DND-41 (cell line): ENCODE measurements around the gene DEK.
"Not testable (repeated sequence)": the region's sequence is repeated elsewhere in the genome, so short reads cannot be mapped to it uniquely, and the experiment has no call there.

Experiments used
- ATAC-seq: fragments of 200-7000 bp; cut with Tn5 transposase; 3 replicates; pipeline ENCODE4 v1.9.1; 2021; ENCODE audit warnings: low read depth; ENCODE audit not compliant: insufficient read depth
- DNase-seq: peaks from one replicate; pipeline ENCODE4 v3.0.0-alpha.2; 2020
- H2AFZ ChIP-seq: 2 replicates; pipeline ENCODE4 v1.6.0; 2012; ENCODE audit warnings: low read depth, low read length
- H3K27ac ChIP-seq: 2 replicates; pipeline ENCODE4 v1.5.1; 2012; ENCODE audit warnings: low read length, inconsistent platforms
- H3K27me3 ChIP-seq: fragments of 200-600 bp; sonication (generic); 2 replicates; pipeline ENCODE4 v1.6.0; 2012; ENCODE audit warnings: low read length, mild to moderate bottlenecking, inconsistent platforms; ENCODE audit not compliant: insufficient read depth, poor library complexity
- H3K36me3 ChIP-seq: 2 replicates; pipeline ENCODE4 v1.5.1; 2012; ENCODE audit warnings: low read length, inconsistent platforms; ENCODE audit not compliant: insufficient read depth
- H3K4me1 ChIP-seq: 2 replicates; pipeline ENCODE4 v1.5.1; 2012; ENCODE audit warnings: mild to moderate bottlenecking, low read length; ENCODE audit not compliant: insufficient read depth
- H3K4me2 ChIP-seq: 2 replicates; pipeline ENCODE4 v1.6.0; 2012; ENCODE audit warnings: mild to moderate bottlenecking, moderate library complexity, low read length, inconsistent platforms; ENCODE audit not compliant: insufficient read depth
- H3K4me3 ChIP-seq, 2 experiments: fragments of 200-600 bp in 1 of 2; shearing (Covaris generic) in 1 of 2; 2 replicates each; pipeline ENCODE4 v1.5.1; 2012 to 2016; ENCODE audit warnings: inconsistent platforms in 2 of 2, low read length in 2 of 2, mild to moderate bottlenecking in 2 of 2, low read depth in 1 of 2, moderate library complexity in 1 of 2
- H3K79me2 ChIP-seq: 2 replicates; pipeline ENCODE4 v1.6.0; 2012; ENCODE audit warnings: low read length, inconsistent platforms; ENCODE audit not compliant: insufficient read depth
- H3K9ac ChIP-seq: 2 replicates; pipeline ENCODE4 v1.6.0; 2012; ENCODE audit warnings: low read depth, mild to moderate bottlenecking, inconsistent platforms, low read length, moderate library complexity
- H3K9me3 ChIP-seq: 2 replicates; pipeline ENCODE4 v1.5.1; 2012; ENCODE audit warnings: low read length, moderate library complexity, mild to moderate bottlenecking, inconsistent platforms; ENCODE audit not compliant: insufficient read depth, severe bottlenecking
- H4K20me1 ChIP-seq: 2 replicates; pipeline ENCODE4 v1.6.0; 2012; ENCODE audit warnings: low read length; ENCODE audit not compliant: insufficient read depth
- EZH2 ChIP-seq: IDR thresholded peaks from 3 replicates; pipeline ENCODE4 v1.6.1; 2012; ENCODE audit warnings: borderline replicate concordance, low read depth, mild to moderate bottlenecking, moderate library complexity, low read length, inconsistent platforms; ENCODE audit not compliant: severe bottlenecking
- TF ChIP-seq, protein P1 (sequence below): IDR thresholded peaks from 2 replicates; pipeline ENCODE4 v1.5.1; 2012; ENCODE audit warnings: borderline replicate concordance, low read length, moderate library complexity, mild to moderate bottlenecking; ENCODE audit not compliant: poor library complexity, severe bottlenecking; ENCODE audit errors: extremely low read depth

Gene DEK

GRCh38 chr6:18264219-18264922 lies at the start of gene DEK:
Gene DEK (minus strand): TSS chr6:18264530. CDS start chr6:18263987, 543 bp downstream.
- Histone ChIP-seq H3K4me3 (peak within 1 kb of the TSS; percentile 47 to 69), H3K9ac (peak within 1 kb of the TSS; percentile 90), H3K27me3 (no peaks in the 10 kb centered on the region), H4K20me1 (peaks cover 40% of the 10 kb centered on the region), H3K36me3 (peaks cover 48% of the 10 kb centered on the region), H3K27ac (peak within 1 kb of the TSS; percentile 94), H3K79me2 (peaks cover 64% of the 10 kb centered on the region), H2AFZ (peak within 1 kb of the TSS; percentile 85), H3K4me2 (peak within 1 kb of the TSS; percentile 73), H3K9me3 (peaks cover 11% of the 10 kb centered on the region), H3K4me1 (peaks cover 64% of the 10 kb centered on the region)
- TF ChIP-seq, protein P1, sequence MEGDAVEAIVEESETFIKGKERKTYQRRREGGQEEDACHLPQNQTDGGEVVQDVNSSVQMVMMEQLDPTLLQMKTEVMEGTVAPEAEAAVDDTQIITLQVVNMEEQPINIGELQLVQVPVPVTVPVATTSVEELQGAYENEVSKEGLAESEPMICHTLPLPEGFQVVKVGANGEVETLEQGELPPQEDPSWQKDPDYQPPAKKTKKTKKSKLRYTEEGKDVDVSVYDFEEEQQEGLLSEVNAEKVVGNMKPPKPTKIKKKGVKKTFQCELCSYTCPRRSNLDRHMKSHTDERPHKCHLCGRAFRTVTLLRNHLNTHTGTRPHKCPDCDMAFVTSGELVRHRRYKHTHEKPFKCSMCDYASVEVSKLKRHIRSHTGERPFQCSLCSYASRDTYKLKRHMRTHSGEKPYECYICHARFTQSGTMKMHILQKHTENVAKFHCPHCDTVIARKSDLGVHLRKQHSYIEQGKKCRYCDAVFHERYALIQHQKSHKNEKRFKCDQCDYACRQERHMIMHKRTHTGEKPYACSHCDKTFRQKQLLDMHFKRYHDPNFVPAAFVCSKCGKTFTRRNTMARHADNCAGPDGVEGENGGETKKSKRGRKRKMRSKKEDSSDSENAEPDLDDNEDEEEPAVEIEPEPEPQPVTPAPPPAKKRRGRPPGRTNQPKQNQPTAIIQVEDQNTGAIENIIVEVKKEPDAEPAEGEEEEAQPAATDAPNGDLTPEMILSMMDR: peak; percentile 52
- no peak for TF ChIP-seq EZH2
- ATAC-seq (peak; percentile 69), DNase-seq (peak; percentile 88)

DNA sequence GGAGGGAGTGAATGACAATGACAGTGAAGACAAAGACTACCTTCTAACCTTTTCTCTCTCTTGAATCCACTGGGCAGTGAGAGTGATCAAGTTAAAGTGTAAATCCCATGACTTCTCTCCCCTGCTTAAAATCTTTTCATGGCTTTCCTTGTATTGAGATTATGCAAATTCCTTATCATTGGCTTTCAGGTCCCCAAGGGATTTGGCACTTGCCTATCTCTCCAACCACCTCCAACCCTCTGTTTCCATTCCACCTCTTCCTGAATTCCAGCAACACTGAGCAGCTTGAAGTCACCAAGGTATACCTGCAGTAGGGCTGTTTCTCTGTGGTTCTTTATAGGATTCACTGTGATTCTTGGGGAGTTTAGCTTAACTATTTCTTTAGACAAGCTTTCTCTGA lies 48.0 kb upstream of the DEK start:
- Histone ChIP-seq H3K4me3 (no peak overlapping the region), H3K27ac (no peak overlapping the region), H3K4me2 (no peak overlapping the region), H2AFZ (no peak overlapping the region), H3K9ac (no peak overlapping the region), H3K36me3 (no peaks in the 10 kb centered on the region), H3K27me3 (no peaks in the 10 kb centered on the region), H3K4me1 (no peaks in the 10 kb centered on the region), H3K9me3 (no peaks in the 10 kb centered on the region), H4K20me1 (no peaks in the 10 kb centered on the region), H3K79me2 (no peaks in the 10 kb centered on the region)
- DNase-seq: no peak
- ATAC-seq: no peak
- TF ChIP-seq, protein P1: no peak
- no peak for TF ChIP-seq EZH2

- ATAC-seq, H3K4me1 ChIP-seq, H2AFZ ChIP-seq, H4K20me1 ChIP-seq, H3K27me3 ChIP-seq, H3K79me2 ChIP-seq, H3K4me3 ChIP-seq, H3K27ac ChIP-seq, H3K36me3 ChIP-seq, H3K9ac ChIP-seq, H3K9me3 ChIP-seq, DNase-seq, H3K4me2 ChIP-seq: not testable (repeated sequence)
Measured at GRCh38 chr6:18310010-18310409, 45.7 kb upstream of the DEK start.

DNA sequence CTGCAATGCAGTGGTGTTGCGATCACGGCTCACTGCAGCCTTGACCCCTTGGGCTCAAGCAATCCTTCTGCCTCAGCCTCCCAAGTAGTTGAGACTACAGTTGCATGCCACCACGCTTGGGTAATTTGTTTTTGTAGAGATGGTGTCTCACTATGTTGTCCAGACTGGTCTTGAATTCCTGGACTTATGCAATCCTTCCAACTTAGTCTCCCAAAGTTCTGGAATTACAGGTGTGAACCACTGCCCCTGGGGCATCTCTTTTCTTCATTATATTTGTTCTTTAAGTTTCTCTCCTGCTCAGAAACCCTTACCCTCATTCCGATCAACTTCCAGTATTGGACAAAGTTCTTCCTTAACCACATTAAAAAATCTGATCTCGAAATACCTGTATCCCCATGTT lies 44.7 kb upstream of the DEK start:
- ATAC-seq (no peak), DNase-seq (no peak)
- no peak overlapping the region for H3K4me2 ChIP-seq
- no peaks in the 10 kb centered on the region for H3K4me1 ChIP-seq
- H3K27me3 ChIP-seq: no peaks in the 10 kb centered on the region
- H3K4me3 ChIP-seq: no peak overlapping the region
- H3K9me3 ChIP-seq: no peaks in the 10 kb centered on the region
- H3K79me2 ChIP-seq: no peaks in the 10 kb centered on the region
- TF ChIP-seq, protein P1: no peak
- no peak for TF ChIP-seq EZH2
- no peaks in the 10 kb centered on the region for H3K36me3 ChIP-seq
- no peak overlapping the region for H3K27ac ChIP-seq
- H4K20me1 ChIP-seq: no peaks in the 10 kb centered on the region
- H3K9ac ChIP-seq: no peak overlapping the region
- H2AFZ ChIP-seq: no peak overlapping the region
